ENCODE results near the gene SPO11. TPM values are rescaled to one million over a fixed set of nuclear protein-coding genes. Genes with fewer than 3 reads are reported as not detected.
A peak's percentile ranks its signal among the peaks of the same experiment; 100 is the strongest.

SPO11 gene, protein sequence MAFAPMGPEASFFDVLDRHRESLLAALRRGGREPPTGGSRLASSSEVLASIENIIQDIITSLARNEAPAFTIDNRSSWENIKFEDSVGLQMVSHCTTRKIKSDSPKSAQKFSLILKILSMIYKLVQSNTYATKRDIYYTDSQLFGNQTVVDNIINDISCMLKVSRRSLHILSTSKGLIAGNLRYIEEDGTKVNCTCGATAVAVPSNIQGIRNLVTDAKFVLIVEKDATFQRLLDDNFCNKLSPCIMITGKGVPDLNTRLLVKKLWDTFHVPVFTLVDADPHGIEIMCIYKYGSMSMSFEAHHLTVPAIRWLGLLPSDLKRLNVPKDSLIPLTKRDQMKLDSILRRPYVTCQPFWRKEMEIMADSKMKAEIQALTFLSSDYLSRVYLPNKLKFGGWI
- not detected for total RNA-seq (2021; fragmentation: NEBNext Ultra II Directional; extraction: Animal tissue kit (Norgen Biotek cat#: 25700))
- long read RNA-seq = 0 reads

DNA sequence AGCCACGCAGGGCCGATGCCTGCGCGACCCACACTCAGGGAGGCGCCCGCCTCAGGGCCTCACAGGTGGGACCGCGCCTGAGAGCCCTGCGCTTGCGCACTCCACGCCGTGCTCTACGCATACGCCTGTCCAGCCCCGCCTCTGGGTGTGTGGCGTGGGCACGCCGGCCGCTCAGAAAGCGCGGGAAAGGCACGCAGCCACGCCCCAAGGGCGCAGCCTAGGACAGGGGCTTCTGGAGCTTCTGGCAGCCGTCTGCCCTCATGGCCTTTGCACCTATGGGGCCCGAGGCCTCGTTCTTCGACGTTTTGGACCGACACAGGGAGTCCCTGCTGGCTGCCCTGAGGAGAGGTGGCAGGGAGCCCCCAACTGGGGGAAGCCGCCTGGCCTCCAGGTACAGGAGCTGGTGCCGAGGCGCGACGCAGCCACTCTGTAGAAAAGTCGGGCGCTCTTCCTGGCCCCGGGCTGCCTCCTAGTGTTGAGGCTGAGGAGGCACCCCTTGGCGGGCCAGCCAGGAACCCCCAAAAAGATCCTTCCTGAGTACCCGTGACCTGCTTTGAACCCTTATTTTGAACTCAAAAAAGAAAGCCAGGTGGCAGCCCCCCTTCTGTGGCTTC, at the start of gene SPO11:
TSS of gene SPO11 (plus strand) at position 196 of the 614 bp plus-strand sequence. CDS start at position 261, 65 bp downstream.
- Mint-ChIP-seq H3K27me3 (ENCODE audit: insufficient read depth) (peaks cover 28% of the 10 kb centered on the region), H3K36me3 (ENCODE audit: low read depth) (no peaks in the 10 kb centered on the region), H3K9me3 (no peaks in the 10 kb centered on the region), H3K27ac (no peak within 1 kb of the TSS), H3K4me3 (no peak within 1 kb of the TSS), H3K4me1 (ENCODE audit: low read depth) (no peaks in the 10 kb centered on the region)
- no peak for DNase-seq
- TF ChIP-seq, protein P1, sequence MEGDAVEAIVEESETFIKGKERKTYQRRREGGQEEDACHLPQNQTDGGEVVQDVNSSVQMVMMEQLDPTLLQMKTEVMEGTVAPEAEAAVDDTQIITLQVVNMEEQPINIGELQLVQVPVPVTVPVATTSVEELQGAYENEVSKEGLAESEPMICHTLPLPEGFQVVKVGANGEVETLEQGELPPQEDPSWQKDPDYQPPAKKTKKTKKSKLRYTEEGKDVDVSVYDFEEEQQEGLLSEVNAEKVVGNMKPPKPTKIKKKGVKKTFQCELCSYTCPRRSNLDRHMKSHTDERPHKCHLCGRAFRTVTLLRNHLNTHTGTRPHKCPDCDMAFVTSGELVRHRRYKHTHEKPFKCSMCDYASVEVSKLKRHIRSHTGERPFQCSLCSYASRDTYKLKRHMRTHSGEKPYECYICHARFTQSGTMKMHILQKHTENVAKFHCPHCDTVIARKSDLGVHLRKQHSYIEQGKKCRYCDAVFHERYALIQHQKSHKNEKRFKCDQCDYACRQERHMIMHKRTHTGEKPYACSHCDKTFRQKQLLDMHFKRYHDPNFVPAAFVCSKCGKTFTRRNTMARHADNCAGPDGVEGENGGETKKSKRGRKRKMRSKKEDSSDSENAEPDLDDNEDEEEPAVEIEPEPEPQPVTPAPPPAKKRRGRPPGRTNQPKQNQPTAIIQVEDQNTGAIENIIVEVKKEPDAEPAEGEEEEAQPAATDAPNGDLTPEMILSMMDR (IDR thresholded peaks at IDR 0.05) = 0 out of 2 replicates have a peak, but pooled peaks have one; percentile 19

DNA sequence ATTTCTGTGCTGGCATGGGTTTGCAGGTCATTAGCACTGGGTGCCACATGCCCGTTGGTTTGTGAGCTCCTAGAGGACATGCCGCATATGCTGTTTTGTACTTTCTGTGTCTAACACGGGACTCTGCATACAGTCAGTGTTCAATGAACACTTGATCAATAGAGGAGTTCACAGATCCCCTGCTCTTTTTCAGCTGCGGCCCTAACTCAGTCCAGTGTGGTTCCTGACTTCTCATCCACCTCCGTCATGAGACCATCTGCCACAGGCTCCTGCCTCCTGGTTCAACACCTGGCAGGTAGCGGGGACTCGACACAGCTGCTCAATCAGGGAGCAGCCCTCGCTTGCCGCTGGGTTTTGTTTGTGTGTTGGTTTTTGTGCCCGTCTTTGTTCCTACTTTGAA, 49.4 kb upstream of the SPO11 start:
- no peak overlapping the region for H3K4me3 Mint-ChIP-seq
- H3K27me3 Mint-ChIP-seq (ENCODE audit: insufficient read depth) = peaks cover 42% of the 10 kb centered on the region
- TF ChIP-seq, protein P1 (IDR thresholded peaks at IDR 0.05) = no peak
- no peaks in the 10 kb centered on the region for H3K36me3 Mint-ChIP-seq (ENCODE audit: low read depth)
- no peaks in the 10 kb centered on the region for H3K4me1 Mint-ChIP-seq (ENCODE audit: low read depth)
- H3K9me3 Mint-ChIP-seq = no peaks in the 10 kb centered on the region
- H3K27ac Mint-ChIP-seq = no peak overlapping the region
- no peak for DNase-seq

DNA sequence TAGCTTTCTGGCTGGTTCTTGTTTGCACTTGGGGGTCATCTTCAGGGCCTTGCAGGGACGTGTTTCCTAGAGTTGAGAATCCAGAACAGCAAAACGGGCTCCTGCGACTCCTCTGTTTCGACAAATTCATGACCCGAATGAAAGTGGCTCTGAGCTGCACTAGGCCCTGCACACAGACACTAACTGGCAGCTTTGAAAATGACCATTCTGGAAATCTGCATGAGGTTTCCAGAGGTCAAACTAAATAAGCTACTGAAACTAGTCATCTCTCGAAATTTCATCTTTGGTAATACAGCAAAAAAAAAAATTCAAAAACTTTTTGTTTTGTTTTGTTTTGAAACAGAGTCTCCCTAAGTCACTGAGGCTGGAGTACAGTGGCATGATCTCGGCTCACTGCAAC, 47.7 kb upstream of the SPO11 start:
- TF ChIP-seq, protein P1 (IDR thresholded peaks at IDR 0.05) = no peak
- no peak overlapping the region for H3K4me3 Mint-ChIP-seq
- H3K4me1 Mint-ChIP-seq (ENCODE audit: low read depth) = no peaks in the 10 kb centered on the region
- no peaks in the 10 kb centered on the region for H3K36me3 Mint-ChIP-seq (ENCODE audit: low read depth)
- H3K9me3 Mint-ChIP-seq = no peaks in the 10 kb centered on the region
- peaks cover 43% of the 10 kb centered on the region for H3K27me3 Mint-ChIP-seq (ENCODE audit: insufficient read depth)
- H3K27ac Mint-ChIP-seq = no peak overlapping the region
- no peak for DNase-seq

DNA sequence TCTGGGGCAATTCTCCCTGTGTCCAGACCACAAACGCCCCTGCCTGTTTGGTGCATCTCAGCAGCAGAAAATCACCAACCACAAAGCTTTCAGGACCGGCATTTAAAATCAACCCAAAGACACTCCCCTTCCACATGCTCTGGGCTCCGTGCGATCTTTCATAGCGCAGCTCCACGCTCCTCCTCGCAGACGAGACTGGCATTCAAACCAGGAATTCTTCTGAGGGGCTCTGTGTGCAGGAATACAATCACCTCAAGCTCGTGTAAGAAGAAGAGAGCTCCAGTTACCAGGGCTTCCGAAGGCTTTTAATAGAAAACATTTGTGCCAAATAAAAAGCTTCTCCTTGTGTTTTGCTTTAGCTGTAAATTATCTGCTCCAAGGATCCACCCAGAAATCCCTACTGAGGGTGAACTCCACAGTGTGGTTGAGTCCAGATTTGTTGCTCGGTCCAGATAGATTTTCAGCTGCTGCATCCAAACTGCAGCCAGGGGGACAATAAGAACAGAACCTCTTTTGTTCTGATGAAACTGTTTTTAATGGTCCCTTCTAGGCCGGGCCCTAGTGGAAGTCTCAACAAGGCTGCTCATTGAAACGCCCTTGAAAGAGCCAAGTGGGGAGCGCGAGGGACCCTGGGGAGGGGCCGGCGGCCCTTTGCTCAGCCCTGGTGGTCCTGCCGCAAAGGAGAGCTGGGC, 46.8 kb upstream of the SPO11 start:
- H3K27ac Mint-ChIP-seq = no peak overlapping the region
- H3K36me3 Mint-ChIP-seq (ENCODE audit: low read depth) = no peaks in the 10 kb centered on the region
- H3K9me3 Mint-ChIP-seq = no peaks in the 10 kb centered on the region
- DNase-seq = no peak
- no peak overlapping the region for H3K4me3 Mint-ChIP-seq
- H3K4me1 Mint-ChIP-seq (ENCODE audit: low read depth) = no peaks in the 10 kb centered on the region
- TF ChIP-seq, protein P1 (IDR thresholded peaks at IDR 0.05) = no peak
- peaks cover 49% of the 10 kb centered on the region for H3K27me3 Mint-ChIP-seq (ENCODE audit: insufficient read depth)

DNA sequence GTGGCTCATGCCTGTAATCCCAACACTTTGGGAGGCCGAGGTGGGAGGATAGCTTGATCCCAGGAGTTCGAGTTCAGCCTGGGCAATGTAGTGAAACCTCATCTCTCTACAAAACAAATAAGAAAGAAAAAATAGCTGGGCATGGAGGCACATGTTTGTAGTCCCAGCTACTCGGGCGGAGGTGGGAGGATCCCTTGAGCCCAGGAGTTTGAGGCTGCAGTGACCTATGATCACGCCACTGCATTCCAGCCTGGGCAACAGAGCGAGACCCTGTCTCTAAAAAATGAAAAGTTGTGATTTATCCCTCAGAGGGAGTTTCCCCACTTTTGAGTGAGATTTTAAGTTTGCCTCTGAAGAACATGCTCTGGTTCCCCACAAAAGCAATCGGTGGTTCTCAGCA, 45.7 kb upstream of the SPO11 start:
- TF ChIP-seq, protein P1 (IDR thresholded peaks at IDR 0.05) = no peak
- Mint-ChIP-seq H3K27ac (no peak overlapping the region), H3K9me3 (no peaks in the 10 kb centered on the region), H3K4me1 (ENCODE audit: low read depth) (no peaks in the 10 kb centered on the region), H3K4me3 (no peak overlapping the region), H3K27me3 (ENCODE audit: insufficient read depth) (peaks cover 58% of the 10 kb centered on the region), H3K36me3 (ENCODE audit: low read depth) (no peaks in the 10 kb centered on the region)
- no peak for DNase-seq
